ENCODE results near the gene MAP1LC3B2.

DNA sequence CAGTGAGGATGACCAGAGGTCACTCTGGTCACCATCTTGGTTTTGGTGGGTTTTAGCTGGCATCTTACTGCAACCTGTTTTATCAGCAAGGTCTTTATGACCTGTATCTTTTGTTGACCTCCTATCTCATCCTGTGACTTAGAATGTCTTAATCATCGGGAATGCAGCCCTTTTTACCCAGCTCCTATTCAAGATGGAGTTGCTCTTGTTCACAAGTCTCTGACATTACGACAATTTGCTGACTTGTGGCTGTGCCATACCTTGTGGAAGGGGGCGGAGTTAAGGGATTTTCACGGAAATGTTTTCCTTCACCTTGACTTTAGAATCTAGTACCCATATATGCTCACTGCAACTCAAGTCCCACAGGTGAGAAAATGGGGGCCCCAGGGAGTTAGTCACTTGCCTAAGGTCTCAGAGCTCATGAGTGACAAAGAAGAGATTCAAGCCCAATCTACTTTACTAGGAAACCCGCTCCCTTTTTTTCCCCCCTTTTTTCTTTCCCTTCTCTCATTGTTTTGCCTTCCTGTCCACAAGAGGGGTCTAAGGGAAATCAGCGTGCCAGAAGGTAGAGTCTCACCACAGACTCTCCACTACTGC, 2.7 kb upstream of the MAP1LC3B2 start:
- TF ChIP-seq NCOA1 (CRISPR knock-in tag; IDR thresholded peaks at IDR 0.05) (no peak), TAF1 (CRISPR knock-in tag; IDR thresholded peaks at IDR 0.05) (no peak), ZMAT5 (CRISPR knock-in tag; IDR thresholded peaks at IDR 0.05; ENCODE audit: borderline replicate concordance, low read depth) (no peak), CTCF (CRISPR knock-in tag; IDR thresholded peaks at IDR 0.05) (no peak), ZNF101 (CRISPR knock-in tag; IDR thresholded peaks at IDR 0.05; ENCODE audit: borderline replicate concordance, low read depth) (no peak), ZNF282 (IDR thresholded peaks at IDR 0.05; ENCODE audit: partially characterized antibody) (no peak), EED (CRISPR knock-in tag; IDR thresholded peaks at IDR 0.05) (no peak)
- TF ChIP-seq, protein P1, sequence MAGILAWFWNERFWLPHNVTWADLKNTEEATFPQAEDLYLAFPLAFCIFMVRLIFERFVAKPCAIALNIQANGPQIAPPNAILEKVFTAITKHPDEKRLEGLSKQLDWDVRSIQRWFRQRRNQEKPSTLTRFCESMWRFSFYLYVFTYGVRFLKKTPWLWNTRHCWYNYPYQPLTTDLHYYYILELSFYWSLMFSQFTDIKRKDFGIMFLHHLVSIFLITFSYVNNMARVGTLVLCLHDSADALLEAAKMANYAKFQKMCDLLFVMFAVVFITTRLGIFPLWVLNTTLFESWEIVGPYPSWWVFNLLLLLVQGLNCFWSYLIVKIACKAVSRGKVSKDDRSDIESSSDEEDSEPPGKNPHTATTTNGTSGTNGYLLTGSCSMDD (CRISPR knock-in tag; IDR thresholded peaks at IDR 0.05): no peak
